GM19395 (cell line): ENCODE measurements around the gene GPN2.
A peak's percentile ranks its signal among the peaks of the same experiment; 100 is the strongest.
"Not testable (repeated sequence)": the region's sequence is repeated elsewhere in the genome, so short reads cannot be mapped to it uniquely, and the experiment has no call there.

Source experiments
- ATAC-seq: cut with Tn5 transposase; IDR thresholded peaks from one replicate; pipeline ENCODE4 v1.9.1; 2021; ENCODE audit warnings: mild to moderate bottlenecking, moderate library complexity; ENCODE audit not compliant: unreplicated experiment

GPN2 gene

DNA sequence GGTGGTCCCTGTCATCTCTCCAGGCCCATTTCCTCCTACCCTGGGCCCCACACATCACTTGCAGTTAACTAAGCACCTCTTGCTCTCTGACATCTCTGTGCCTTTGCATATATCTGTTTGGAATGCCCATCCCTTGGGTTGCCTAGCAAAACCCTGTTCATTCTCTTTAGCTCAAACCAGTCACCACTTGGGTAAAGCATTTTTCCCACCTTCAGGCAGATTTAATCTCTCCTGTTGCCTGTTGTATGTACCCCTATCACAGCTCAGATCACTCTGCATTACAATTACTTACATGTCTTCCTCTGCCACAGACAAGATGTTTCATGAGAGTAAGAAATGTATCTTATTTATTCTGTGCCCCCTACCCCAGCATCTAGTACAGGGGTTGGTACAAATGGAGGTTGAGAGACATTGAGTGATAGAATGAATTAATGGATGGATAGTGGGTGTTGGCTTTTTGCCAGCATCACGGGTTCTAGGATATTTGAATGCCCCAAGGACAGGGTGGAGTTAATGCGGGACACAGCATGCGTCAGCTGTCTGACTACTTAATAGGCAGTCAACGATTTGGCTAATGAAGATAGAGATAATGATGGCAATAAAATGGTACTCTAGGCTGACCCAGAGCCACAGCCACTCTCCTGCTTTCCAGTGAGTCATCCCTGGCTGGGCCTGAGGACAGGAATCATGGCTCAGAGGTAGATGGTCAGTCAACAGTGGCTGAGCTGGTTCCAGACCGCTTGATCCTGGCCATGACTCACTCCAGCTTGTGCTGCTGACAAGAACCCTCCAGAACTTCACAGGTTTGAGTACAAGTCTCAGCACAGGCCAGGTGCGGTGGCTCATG, 17.2 kb upstream of the GPN2 start:
- no peak for ATAC-seq

GRCh38 chr1:26900815-26901511, 10.9 kb upstream of the GPN2 start:
- no peak for ATAC-seq

GRCh38 chr1:26900001-26900814, 10.1 kb upstream of the GPN2 start, which contains the start of gene GPATCH3:
Gene GPATCH3 (minus strand): TSS chr1:26900467. CDS start chr1:26900442, 25 bp downstream.
- ATAC-seq = peak; percentile 78

DNA sequence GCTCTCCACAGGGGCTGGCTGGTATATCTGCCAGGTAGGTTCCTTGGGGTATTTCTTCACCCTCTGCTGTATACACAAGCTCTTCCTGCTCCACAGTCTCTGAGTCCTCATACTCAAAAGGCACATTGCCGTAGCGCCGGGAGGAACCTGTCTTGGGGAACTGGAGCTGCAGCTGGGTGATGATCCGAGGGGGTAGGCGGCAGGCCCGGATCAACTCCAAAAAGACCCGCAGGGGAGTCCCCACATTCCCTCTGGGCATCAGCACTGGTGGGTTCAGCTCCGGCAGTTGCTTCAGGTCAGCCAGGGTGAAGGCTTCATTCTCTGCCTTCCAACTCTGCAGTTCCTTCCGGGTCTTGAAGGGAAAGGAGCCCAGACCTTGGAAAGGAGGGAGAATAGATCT, 7.3 kb upstream of the GPN2 start:
- no peak for ATAC-seq

GRCh38 chr1:26894263-26894662, 4.2 kb upstream of the GPN2 start:
- ATAC-seq = no peak

- peak; percentile 26 for ATAC-seq
Measured at GRCh38 chr1:26890467-26890796, 349 bp upstream of the GPN2 start.

DNA sequence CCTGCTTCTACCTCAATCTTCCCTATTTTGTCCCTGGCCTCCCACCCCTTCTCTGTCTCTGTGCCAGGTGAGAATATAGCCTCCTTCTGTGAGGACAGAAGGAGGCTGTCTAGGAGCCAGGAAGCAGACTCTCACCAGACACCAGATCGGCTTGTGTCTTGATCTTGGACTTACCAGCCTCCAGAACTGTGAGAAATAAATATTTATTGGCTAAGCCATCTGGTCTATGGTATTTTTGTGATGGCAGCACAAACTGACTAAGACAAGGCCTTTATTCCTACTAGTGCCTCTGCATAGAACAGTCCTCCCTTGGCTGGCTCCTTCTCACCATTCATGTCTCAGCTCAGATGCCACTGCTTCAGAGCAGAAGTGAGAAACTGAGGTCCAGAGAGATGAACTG, 1.9 kb downstream of the GPN2 start:
- ATAC-seq = no peak

GRCh38 chr1:26887125-26887524, 3.0 kb downstream of the GPN2 start:
- no peak for ATAC-seq

DNA sequence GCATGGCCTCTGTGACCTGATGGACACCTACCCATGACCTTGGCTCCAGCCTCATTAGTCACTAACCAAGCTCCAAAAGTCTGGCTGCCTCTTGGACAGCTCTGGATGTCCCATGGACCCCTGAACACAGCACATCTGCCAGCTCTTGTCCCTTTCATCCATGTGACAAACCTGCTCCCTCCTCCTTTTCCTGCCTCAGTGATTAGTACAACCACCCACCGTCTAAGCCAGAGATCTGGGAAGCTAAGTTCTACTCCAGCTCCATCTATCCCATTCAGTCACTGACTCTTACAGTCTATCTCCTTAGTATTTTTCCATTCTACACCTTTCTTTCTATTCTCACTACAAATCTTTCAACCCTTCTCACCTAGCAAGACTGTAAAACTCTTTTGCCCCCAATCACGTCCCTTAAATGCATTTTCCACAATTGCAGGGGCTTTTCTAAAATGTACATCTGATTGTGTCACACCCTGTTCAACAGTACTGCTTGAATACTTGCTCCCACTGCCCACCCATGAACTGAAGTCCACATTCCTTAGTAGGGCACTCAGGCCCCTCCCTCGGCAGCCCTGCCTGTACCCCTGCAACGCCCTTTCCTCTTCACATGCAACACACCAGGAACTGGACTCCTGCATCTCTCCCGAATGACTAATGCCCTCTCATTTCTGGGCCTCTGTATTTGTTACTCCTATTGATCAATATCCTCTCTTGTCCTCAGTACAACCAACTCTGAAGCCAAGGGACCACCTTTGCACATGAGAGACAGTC, 7.2 kb downstream of the GPN2 start:
- no peak for ATAC-seq

DNA sequence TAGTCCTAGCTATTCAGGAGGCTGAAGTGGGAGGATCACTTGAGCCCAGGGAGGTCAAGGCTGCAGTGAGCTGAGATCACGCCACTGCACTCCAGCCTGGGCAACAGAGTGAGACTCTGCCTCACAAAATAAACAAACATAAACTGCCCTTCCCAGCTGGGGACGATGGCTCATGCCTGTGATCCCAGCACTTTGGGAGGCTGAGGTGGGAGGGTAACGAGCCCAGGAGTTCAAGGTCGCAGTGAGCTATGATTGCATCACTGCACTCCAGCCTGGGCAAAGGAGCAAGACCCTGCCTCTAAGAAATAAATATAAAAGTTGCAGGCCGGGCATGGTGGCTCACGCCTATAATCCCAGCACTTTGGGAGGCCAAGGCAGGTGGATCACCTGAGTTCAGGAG, 8.5 kb downstream of the GPN2 start:
- ATAC-seq = not testable (repeated sequence)

- no peak for ATAC-seq
Measured at GRCh38 chr1:26879793-26880192, 10.3 kb downstream of the GPN2 start.

DNA sequence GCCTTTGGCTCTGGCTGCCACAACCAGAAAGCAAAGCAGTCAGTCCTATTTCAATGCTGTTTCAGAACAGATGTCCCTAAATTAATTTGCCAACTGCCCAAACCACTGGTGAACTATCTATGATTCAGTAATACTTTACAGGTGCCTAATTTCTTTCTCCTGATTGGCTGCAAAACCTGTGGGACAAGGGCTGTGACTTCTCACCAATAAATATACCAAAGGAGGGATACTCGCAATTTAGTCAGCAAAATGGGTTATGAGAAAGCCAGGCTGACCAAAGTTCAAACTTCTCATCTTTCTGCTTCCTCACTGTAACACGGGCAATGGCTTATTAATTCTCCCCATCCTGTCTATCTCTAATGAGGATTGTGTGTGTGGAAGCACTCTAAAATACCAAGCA, 12.8 kb downstream of the GPN2 start:
- ATAC-seq = no peak

DNA sequence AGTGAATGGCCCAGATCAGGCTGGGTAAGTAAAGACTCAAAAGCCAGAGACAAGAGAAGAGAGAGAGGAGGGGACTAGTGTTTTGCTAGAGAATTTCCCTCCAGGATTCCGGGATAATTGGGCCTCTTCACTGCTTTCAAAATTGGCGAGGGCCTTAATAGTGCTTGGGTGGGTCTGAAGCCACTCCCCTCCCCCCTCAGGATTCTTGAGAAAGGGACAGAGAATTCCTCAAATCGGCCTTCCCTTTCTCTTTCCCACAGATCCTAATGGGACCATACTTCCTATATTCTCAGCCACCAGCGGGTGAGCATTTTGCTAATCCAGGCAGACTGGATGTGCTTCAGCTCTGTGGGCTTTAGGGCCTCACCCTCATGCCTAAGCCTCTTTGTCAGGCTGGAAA, 15.2 kb downstream of the GPN2 start:
- ATAC-seq = no peak

GRCh38 chr1:26873097-26873496, 17.0 kb downstream of the GPN2 start:
- not testable (repeated sequence) for ATAC-seq

- ATAC-seq = peak; percentile 86
Measured at GRCh38 chr1:26864610-26865480, 25.2 kb downstream of the GPN2 start.

DNA sequence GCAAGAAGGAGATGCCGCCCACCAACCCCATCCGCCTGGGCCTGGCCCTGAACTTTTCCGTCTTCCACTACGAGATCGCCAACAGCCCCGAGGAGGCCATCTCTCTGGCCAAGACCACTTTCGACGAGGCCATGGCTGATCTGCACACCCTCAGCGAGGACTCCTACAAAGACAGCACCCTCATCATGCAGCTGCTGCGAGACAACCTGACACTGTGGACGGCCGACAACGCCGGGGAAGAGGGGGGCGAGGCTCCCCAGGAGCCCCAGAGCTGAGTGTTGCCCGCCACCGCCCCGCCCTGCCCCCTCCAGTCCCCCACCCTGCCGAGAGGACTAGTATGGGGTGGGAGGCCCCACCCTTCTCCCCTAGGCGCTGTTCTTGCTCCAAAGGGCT, 26.4 kb downstream of the GPN2 start:
- no peak for ATAC-seq

GRCh38 chr1:26862781-26863684, 27.1 kb downstream of the GPN2 start, which contains the start of gene SFN:
Gene SFN (plus strand): TSS chr1:26863149. CDS start chr1:26863213, 64 bp downstream.
- no peak for ATAC-seq

GRCh38 chr1:26861889-26862378, 28.1 kb downstream of the GPN2 start:
- ATAC-seq = no peak
